K562 (cell line): ENCODE measurements around the gene PHF21A. TPM values are rescaled to one million over a fixed set of nuclear protein-coding genes. Genes with fewer than 3 reads are reported as not detected.
A peak's percentile ranks its signal among the peaks of the same experiment; 100 is the strongest.

ENCODE experiments used
- CBX2 ChIP-seq: fragments of 200-600 bp; sonication (generic); IDR thresholded peaks from one replicate; pipeline ENCODE4 v1.6.1; 2012; ENCODE audit warnings: mild to moderate bottlenecking, low read length, inconsistent platforms; ENCODE audit not compliant: insufficient read depth, poor library complexity, severe bottlenecking
- DIDO1 ChIP-seq: fragments of 450-650 bp; IDR thresholded peaks from 2 replicates; pipeline ENCODE4 v1.6.1; 2016; ENCODE audit warnings: low read depth, missing biosample characterization, missing genetic modification characterization
- ELF1 ChIP-seq: fragments of 200-800 bp; sonication (Bioruptor generic); IDR thresholded peaks from 2 replicates; pipeline ENCODE4 v1.6.1; 2016; ENCODE audit warnings: missing genetic modification characterization, missing compliant biosample characterization
- KDM1A ChIP-seq, 2 experiments: fragments of 450-650 bp; IDR thresholded peaks; 2 replicates each; pipeline ENCODE4 v1.6.1; 2016; ENCODE audit warnings: mild to moderate bottlenecking in 2 of 2
- KLF6 ChIP-seq: fragments of 250-450 bp; sonication (Bioruptor Pico); IDR thresholded peaks from 2 replicates; pipeline ENCODE4 v1.4.0; 2020; ENCODE audit warnings: mild to moderate bottlenecking, moderate library complexity, borderline replicate concordance
- MTA1 ChIP-seq: fragments of 450-650 bp; IDR thresholded peaks from 2 replicates; pipeline ENCODE4 v1.6.1; 2017; ENCODE audit warnings: borderline replicate concordance
- SMC3 ChIP-seq: conservative IDR thresholded peaks from 2 replicates; pipeline ENCODE4 v1.6.1; 2011; ENCODE audit warnings: low read depth, low read length, improper control_type of control experiment; ENCODE audit not compliant: insufficient read depth
- SRF ChIP-seq, 2 experiments: fragments of 250-450, 450-650 bp in 1 of 2; sonication (Bioruptor Pico) in 1 of 2; sonication (generic) in 1 of 2; formaldehyde crosslinking; IDR thresholded peaks; 2 replicates each; pipeline versions ENCODE4 v1.5.0 to v1.5.1; 2020 to 2022; ENCODE audit warnings: mild to moderate bottlenecking in 1 of 2, missing genetic modification reagents in 1 of 2
- ZBTB7A ChIP-seq: IDR thresholded peaks from 2 replicates; pipeline ENCODE4 v1.6.1; 2011; ENCODE audit warnings: low read depth, mild to moderate bottlenecking, low read length, moderate library complexity, borderline replicate concordance; ENCODE audit not compliant: control insufficient read depth
- ZNF146 ChIP-seq: IDR thresholded peaks from one replicate; pipeline ENCODE4 v1.6.1; 2018; ENCODE audit warnings: missing compliant biosample characterization; ENCODE audit not compliant: unreplicated experiment
- ZNF175 ChIP-seq: fragments of 200-800 bp; sonication (Bioruptor generic); IDR thresholded peaks from 2 replicates; pipeline ENCODE4 v1.6.1; 2016; ENCODE audit warnings: low read depth, mild to moderate bottlenecking, missing genetic modification characterization, missing compliant biosample characterization
- ZNF511 ChIP-seq: sonication (generic); formaldehyde crosslinking; IDR thresholded peaks from 2 replicates; pipeline ENCODE4 v1.8.0; 2022; ENCODE audit warnings: mild to moderate bottlenecking, missing genetic modification reagents
- ZNF609 ChIP-seq: sonication (generic); formaldehyde crosslinking; IDR thresholded peaks from 2 replicates; pipeline ENCODE4 v1.8.1; 2023; ENCODE audit warnings: missing genetic modification reagents, mild to moderate bottlenecking, borderline replicate concordance
- polyA plus RNA-seq, 8 experiments: library from polyadenylated mRNA; depleted of rRNA in 4 of 8; stranded (reverse) in 5 of 8; unstranded in 3 of 8; fragments of >200 nt; fragmentation: Nextera tagmentation in 2 of 8; fragmentation: Illumina TruSeq in 1 of 8; extraction: Ambion mirVana in 2 of 8; extraction: Trizol in 1 of 8; gene quantifications; 2 replicates each; pipeline versions ENCODE4 v1.2.1 to v1.2.3, GENCODE V29; 2011 to 2014; ENCODE audit warnings: inconsistent platforms in 1 of 8, missing spikeins in 1 of 8
- total RNA-seq, 7 experiments: library from RNA; depleted of rRNA in 6 of 7; stranded (reverse); fragments of >200 nt in 6 of 7; fragmentation: Illumina TruSeq in 2 of 7; extraction: Trizol in 2 of 7; gene quantifications; 2 replicates each; pipeline versions ENCODE4 v1.2.1 to v1.2.3, GENCODE V29; 2011 to 2021; ENCODE audit warnings: low replicate concordance in 1 of 7
- TF ChIP-seq, protein P1 (sequence below): fragments of 250-450 bp; sonication (Bioruptor Pico); IDR thresholded peaks from 2 replicates; pipeline ENCODE4 v1.5.0; 2021; ENCODE audit warnings: mild to moderate bottlenecking, moderate library complexity
- TF ChIP-seq, protein P2 (sequence below): fragments of 450-650 bp; formaldehyde crosslinking; IDR thresholded peaks from 2 replicates; pipeline ENCODE4 v1.4.0; 2020; ENCODE audit warnings: mild to moderate bottlenecking, moderate library complexity

Gene PHF21A
- total and polyA plus RNA-seq, 9 of the 15 experiments (the other 6 are each of a cell fraction or from before 2014, with no cell fraction given): 1.5 to 32.4 (median 10.7) TPM

DNA sequence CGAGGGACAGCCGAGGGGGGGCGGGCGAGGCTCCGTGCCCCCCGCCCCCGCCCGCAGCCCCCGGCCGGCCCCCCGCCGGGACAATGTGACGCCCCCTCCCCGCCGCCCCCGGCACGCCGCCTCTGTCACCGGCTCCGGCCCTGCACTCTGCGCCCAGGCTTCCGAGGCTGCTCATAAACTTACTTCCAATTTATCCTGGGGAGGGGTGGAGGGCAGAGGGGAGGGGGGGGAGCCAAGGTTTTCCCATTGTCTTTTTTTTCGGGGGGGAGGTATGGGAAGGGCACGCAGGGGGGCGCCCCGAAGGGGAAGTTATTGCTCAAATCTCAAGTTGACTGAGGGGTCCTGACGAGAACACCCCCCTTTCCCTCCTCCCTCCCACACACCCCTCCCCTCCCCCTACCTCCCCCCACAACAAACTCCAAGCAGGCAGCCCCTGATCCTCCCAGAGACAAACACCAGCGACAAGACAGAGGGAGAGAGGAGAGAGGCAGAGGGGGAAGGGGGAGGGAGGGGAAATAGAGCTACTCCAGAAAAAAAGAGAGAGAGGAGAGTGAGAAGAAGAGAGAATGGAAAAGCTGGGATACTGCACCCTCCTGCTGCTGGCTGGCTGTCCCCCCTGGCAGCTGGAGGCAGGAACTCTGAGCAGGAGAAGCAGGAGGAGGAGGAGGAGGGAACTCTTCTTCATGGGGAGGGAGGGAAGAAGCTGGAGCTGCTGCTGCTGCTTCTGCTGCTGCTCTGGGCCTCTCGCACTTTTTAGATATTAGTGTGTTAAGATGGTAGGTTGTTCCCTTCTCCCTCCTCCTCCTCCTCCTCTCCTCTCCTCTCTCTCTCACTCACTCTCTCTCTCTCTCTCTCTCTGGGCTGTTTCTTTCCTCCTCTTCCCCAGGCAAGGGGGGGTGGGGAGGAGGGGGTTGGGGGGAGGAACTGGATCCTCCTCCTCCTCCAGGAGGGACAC lies 631 bp downstream of the PHF21A start (continued):
- TF ChIP-seq, protein P1, sequence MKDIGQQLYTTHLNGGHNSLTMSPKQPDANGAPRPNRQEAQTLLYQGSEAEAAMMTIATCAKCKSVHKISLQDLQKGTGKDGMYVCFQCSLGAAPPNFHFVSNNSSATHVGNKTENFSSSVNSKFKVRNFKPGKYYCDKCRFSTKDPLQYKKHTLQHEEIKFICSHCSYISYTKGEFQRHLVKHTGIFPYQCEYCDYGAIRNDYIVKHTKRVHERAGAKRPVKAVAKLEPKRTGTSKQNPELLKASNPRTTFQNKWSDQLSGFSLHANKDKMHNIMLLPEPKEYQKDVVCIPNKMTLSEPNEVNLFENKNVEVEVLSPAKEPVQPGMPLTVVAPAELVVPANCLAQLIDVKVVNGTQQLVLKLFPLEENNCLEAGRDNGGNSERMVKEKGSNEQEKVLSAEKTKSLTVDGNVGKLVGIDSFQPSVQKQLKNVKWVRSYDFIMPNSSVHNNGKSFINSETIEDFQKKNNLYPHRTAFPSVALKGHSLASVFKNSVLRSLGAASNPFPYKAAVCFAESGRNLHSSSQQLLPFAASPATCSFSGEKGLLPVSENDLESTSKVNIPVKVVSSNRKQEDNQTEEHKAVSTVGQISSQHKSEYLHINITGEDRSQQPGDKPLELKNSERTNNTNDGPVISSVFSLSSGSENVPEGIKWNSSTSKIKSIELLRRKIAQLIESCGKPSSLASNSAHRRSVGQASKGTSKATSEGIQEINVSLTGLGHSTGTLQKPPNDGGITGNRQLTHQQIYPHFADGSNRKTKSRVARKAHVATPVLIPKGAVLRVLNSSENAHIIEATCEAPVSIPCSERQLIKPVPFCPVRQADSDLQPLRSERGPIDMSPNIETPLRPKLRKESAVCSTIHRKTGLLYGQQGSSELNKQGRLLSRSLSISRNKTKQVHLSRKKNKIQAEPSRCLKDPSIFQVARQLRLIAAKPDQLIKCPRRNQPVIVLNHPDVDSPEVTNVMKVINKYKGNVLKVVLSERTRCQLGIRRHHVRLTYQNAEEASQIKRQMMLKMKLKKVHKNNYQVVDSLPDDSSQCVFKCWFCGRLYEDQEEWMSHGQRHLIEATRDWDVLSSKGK: no peak
- TF ChIP-seq ZNF609 (CRISPR knock-in tag) (no peak), CBX2 (no peak), DIDO1 (no peak), SMC3 (no peak), KLF6 (no peak), ZNF146 (CRISPR knock-in tag) (no peak), ZNF511 (CRISPR knock-in tag) (no peak), KDM1A (IDR thresholded peaks at IDR 0.05) (peak in 1 of 2 experiments; percentile 58; a peak in 1 of 4 replicates), ZNF175 (CRISPR knock-in tag) (no peak), ZBTB7A (peak; percentile 52), MTA1 (peak; percentile 86; the same call in 1 of the 2 replicates), ELF1 (tag) (no peak), SRF (CRISPR knock-in tag; IDR thresholded peaks at IDR 0.05) (no peak)
- TF ChIP-seq, protein P2, sequence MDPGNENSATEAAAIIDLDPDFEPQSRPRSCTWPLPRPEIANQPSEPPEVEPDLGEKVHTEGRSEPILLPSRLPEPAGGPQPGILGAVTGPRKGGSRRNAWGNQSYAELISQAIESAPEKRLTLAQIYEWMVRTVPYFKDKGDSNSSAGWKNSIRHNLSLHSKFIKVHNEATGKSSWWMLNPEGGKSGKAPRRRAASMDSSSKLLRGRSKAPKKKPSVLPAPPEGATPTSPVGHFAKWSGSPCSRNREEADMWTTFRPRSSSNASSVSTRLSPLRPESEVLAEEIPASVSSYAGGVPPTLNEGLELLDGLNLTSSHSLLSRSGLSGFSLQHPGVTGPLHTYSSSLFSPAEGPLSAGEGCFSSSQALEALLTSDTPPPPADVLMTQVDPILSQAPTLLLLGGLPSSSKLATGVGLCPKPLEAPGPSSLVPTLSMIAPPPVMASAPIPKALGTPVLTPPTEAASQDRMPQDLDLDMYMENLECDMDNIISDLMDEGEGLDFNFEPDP (CRISPR knock-in tag): no peak
